GM21367 (cell line): ENCODE data around the gene ATP7A.
"Not testable (repeated sequence)": the region's sequence is repeated elsewhere in the genome, so short reads cannot be mapped to it uniquely, and the experiment has no call there.

ENCODE experiments used
- ATAC-seq: cut with Tn5 transposase; IDR thresholded peaks from one replicate; pipeline ENCODE4 v1.9.1; 2021; ENCODE audit not compliant: unreplicated experiment

ATP7A gene

GRCh38 chrX:77910108-77910840 lies at the start of gene ATP7A:
Gene ATP7A, plus strand, starts transcription at chrX:77910693. Its CDS starts 60,949 bp downstream, at chrX:77971642.
- ATAC-seq = peak; percentile 94

DNA sequence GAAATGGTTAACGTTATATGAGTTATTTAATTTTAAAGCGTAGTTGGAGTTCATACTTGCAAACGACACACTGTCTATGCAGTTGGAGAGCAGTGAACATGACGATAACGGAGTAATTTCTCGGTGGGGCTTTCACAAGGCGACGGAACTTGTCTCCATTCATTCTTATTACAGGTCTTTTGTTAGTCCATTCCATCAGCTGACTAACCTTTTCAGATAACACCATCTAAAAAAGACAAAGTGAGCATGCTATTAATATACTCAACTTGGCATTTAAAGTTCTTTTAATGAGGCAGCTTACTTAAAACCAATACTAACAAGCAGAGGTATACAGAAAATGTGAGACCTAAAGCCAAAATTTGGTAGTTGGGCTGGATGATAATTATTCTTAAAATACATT lies 35.1 kb upstream of the ATP7A start:
- no peak for ATAC-seq

DNA sequence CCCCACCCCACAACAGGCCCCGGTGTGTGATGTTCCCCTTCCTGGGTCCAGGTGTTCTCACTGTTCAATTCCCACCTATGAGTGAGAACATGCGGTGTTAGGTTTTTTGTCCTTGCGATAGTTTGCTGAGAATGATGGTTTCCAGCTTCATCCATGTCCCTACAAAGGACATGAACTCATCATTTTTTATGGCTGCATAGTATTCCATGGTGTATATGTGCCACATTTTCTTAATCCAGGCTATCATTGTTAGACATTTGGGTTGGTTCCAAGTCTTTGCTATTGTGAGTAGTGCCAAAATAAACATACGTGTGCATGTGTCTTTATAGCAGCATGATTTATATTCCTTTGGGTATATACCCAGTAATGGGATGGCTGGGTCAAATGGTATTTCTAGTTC lies 29.1 kb upstream of the ATP7A start:
- ATAC-seq = not testable (repeated sequence)

GRCh38 chrX:77892887-77893286 lies 17.6 kb upstream of the ATP7A start:
- ATAC-seq = no peak

DNA sequence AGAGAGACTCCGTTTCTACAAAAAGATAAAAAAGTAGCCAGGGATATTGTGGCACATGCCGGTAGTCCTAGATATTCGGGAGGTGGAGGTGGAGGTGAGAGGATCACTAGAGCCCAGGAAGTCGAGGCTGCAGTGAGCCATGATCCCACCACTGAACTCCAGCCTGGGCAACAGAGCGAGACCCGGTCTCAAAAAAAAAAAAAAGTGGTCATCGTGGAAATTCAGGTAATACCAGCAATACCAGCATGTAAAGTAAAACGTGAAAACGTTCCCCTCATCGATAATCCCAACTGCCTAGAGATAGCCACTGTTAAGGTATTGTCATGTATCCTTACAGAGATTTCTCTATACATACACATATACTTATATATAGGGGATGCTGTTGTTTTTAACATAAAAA lies 16.8 kb upstream of the ATP7A start:
- no peak for ATAC-seq

GRCh38 chrX:77894921-77895886 lies 15.3 kb upstream of the ATP7A start, which contains the start of gene MAGT1:
Gene MAGT1, minus strand, starts transcription at chrX:77895435. Its CDS starts 25 bp downstream, at chrX:77895410.
- ATAC-seq = peak; percentile 88

GRCh38 chrX:77899081-77899828 lies 11.2 kb upstream of the ATP7A start, which contains the start of gene COX7B:
Gene COX7B, plus strand, starts transcription at chrX:77899468. Its CDS starts 86 bp downstream, at chrX:77899554.
- peak; percentile 63 for ATAC-seq

- ATAC-seq = no peak
These were observed 9.8 kb upstream of the ATP7A start for GRCh38 chrX:77900688-77901087.

DNA sequence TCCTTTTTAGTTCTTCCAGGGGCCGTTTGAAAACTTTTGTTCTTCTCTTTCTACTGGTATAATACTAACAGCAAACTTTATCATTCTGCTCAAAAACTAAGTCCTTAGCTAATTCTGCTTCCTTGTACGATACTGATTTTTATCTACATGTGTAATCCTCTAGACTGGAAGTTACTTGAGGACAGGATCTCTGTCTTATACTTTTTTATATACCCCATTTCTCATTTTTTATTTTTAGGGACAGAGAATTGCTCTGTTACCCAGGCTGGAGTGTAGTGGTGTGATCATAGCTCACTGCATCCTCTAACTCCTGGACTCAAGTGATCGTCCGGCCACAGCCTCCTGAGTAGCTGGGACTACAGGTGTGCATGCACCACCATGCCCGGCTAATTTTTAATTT lies 9.0 kb upstream of the ATP7A start:
- no peak for ATAC-seq

DNA sequence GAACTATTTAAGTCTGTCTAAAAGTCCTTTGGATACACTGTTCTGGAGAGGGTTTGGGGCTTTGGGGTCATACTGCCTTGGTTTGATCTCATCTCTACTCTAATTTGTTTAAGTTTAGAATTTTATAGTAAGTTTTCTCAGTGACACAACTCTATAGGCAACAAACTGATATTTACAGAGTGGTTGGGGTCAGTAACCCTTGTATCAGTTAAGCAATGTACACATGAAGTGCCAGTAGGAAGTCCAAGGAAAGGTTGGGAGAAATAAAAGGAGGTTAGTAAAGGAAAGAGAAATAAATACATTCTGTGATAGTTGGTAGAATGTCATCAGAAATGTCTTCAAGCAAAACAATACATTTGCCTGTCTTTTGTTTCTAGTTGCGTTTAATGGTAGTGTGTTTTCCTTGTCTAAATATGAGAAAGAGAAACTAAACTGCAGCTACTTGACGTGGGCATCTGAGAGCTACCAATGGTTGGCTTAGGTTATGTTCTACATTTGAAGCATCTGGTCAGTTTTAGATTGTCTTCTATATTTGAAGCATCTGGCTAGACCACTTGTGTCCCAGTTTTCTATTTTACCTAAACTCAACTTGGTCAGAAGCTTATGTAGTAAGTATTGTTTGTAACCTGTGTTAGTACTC lies 6.9 kb downstream of the ATP7A start:
- ATAC-seq = peak; percentile 47

GRCh38 chrX:77918568-77918967 lies 8.1 kb downstream of the ATP7A start:
- no peak for ATAC-seq

GRCh38 chrX:77919370-77919769 lies 8.9 kb downstream of the ATP7A start:
- not testable (repeated sequence) for ATAC-seq

DNA sequence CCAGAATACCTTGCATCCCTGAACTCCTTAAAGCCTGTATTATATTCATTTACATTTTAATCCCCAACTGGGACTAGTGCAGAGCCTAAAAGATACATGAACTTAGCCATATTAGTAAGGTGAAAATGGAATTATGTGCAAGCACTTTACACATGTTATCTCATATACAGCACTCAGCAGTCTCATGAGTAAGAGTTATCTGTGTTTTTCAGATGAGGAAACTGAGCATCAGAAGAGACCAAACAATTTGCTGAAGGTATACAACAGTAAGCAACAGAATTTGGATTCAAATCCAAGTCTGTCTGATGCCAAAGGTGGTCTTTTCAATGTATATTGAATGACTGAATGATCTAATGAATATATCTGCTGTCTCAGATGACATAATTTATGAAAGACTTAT lies 12.3 kb downstream of the ATP7A start:
- ATAC-seq = no peak

GRCh38 chrX:77924320-77924859 lies 13.9 kb downstream of the ATP7A start:
- ATAC-seq = no peak

GRCh38 chrX:77925764-77926163 lies 15.3 kb downstream of the ATP7A start:
- no peak for ATAC-seq

DNA sequence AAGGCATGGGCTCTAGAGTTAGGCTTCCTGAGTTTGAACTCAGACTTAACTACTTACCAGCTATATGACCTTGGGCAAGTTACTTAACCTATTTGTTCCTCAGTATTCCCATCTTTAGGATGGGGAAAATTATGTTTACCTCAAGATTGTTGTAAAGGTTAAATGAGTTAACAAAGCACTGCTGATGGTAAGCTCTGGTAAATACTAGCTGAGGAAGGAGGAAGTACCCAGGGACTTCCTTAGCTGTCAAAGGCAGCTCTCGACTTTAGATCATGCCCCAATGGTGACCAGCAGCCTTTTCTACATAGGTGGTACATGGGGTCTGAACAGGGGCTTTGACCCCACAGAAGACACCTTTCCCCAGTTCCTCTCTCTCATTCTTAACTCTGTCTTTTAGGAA lies 20.1 kb downstream of the ATP7A start:
- ATAC-seq = no peak

DNA sequence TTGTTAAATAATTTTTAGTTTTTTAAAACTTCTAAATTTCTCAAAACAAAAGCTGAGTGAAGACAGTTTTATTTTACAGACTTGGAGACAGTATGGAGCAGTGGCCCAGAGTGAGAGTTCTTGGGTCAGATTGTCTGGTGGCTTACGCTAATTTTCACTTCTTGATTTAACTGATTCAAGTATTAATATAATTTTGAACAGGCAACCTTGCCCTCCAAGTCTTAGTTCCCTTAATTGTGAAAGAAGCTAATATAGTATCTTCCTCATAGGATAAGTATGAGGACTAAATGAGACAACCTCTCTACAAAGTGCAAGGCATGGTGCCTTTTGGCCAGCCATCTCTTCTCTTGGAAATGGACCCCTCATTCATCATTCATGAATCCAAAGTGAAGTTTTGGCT lies 25.4 kb downstream of the ATP7A start:
- no peak for ATAC-seq

DNA sequence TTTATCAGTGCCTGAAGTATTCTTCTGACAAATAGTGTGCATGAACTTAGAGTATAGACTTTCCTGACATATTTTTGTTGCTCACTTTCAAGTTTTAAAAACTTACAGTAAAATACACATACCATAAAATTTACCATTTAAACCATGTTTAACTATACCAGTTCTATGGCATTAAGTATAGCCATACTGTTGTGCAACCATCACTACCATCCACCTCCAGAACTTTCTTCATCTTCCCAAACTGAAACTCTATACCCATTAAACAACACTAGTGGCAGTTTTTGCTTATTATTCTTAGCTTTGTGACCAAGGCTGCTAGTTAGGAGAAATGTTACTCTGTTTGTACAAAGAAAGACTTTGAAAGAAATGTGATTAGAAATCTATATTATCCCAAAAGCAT lies 25.8 kb downstream of the ATP7A start:
- ATAC-seq = no peak

GRCh38 chrX:77937291-77937690 lies 26.8 kb downstream of the ATP7A start:
- no peak for ATAC-seq

GRCh38 chrX:77938083-77938680 lies 27.7 kb downstream of the ATP7A start:
- ATAC-seq = no peak
